Right atrium auricular region (tissue), 2 donors: ENCODE measurements around the gene EBF4. TPM values are rescaled to one million over a fixed set of nuclear protein-coding genes. Genes with fewer than 3 reads are reported as not detected.

Experiments
- DNase-seq: peaks from one replicate; pipeline ENCODE4 v3.0.0-alpha.2; 2019; ENCODE audit warnings: low spot score
- H3K27ac ChIP-seq, 2 donors: fragments of 200-600 bp; sonication (generic); 1 replicate in 1 of 2; 2 replicates in 1 of 2; pipeline ENCODE4 v1.5.1; 2016 to 2019
- H3K27me3 ChIP-seq, 2 donors: fragments of 200-600 bp; sonication (generic); one replicate each; pipeline versions ENCODE4 v1.5.1 to v1.6.0; 2017 to 2019
- H3K36me3 ChIP-seq: fragments of 200-600 bp; sonication (generic); one replicate; pipeline ENCODE4 v1.5.1; 2016
- H3K4me1 ChIP-seq, 2 donors: fragments of 200-600 bp; sonication (generic); one replicate each; pipeline versions ENCODE4 v1.5.1 to v1.6.0; 2017 to 2019
- H3K4me3 ChIP-seq, 2 donors: fragments of 200-600 bp; sonication (generic); 1 replicate in 1 of 2; 2 replicates in 1 of 2; pipeline ENCODE4 v1.5.1; 2017 to 2019; ENCODE audit warnings: mild to moderate bottlenecking in 1 of 2, moderate library complexity in 1 of 2
- H3K9me3 ChIP-seq, 2 donors: fragments of 200-600 bp; sonication (generic); one replicate each; pipeline ENCODE4 v1.5.1; 2019
- total RNA-seq, 2 donors: library from RNA; depleted of rRNA; stranded (reverse); fragments of >200 nt; gene quantifications; one replicate each; pipeline ENCODE4 v1.1.0, GENCODE V29; 2016
- TF ChIP-seq, protein P1 (sequence below), 2 donors: fragments of 200-600 bp; sonication (generic); IDR thresholded peaks; one replicate each; pipeline ENCODE4 v1.5.1; 2019; ENCODE audit warnings: antibody characterized with exemption in 2 of 2

The EBF4 gene
- total RNA-seq, 2 donors from 2014 or later = 2.5 to 8.5 TPM

DNA sequence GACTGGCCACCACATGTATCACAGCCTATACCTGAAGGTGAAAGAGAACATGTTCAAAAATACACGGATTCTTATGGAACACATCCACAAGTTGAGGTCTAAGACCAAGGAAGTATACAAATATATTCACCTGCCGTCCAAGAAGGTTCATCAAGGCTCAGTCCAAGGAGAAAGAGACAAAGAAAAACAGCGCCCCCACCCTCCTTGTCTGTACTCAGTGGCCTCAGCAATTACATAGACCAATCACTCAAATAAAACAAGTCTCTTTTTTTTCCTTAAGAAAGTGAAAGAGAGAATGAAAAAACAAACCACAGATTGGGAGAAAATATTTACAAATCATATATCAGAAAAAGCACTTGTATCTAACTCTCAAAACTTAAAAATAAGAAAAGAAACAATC, 88.4 kb downstream of the EBF4 start:
- Histone ChIP-seq H3K27ac (no peak overlapping the region), H3K27me3 (no peaks in the 10 kb centered on the region), H3K4me3 (no peak overlapping the region), H3K36me3 (no peaks in the 10 kb centered on the region), H3K9me3 (peaks cover 0 to 3% of the 10 kb centered on the region in 2 donors), H3K4me1 (no peaks in the 10 kb centered on the region)
- TF ChIP-seq, protein P1, sequence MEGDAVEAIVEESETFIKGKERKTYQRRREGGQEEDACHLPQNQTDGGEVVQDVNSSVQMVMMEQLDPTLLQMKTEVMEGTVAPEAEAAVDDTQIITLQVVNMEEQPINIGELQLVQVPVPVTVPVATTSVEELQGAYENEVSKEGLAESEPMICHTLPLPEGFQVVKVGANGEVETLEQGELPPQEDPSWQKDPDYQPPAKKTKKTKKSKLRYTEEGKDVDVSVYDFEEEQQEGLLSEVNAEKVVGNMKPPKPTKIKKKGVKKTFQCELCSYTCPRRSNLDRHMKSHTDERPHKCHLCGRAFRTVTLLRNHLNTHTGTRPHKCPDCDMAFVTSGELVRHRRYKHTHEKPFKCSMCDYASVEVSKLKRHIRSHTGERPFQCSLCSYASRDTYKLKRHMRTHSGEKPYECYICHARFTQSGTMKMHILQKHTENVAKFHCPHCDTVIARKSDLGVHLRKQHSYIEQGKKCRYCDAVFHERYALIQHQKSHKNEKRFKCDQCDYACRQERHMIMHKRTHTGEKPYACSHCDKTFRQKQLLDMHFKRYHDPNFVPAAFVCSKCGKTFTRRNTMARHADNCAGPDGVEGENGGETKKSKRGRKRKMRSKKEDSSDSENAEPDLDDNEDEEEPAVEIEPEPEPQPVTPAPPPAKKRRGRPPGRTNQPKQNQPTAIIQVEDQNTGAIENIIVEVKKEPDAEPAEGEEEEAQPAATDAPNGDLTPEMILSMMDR (IDR thresholded peaks at IDR 0.05) = no peak
- DNase-seq = no peak

DNA sequence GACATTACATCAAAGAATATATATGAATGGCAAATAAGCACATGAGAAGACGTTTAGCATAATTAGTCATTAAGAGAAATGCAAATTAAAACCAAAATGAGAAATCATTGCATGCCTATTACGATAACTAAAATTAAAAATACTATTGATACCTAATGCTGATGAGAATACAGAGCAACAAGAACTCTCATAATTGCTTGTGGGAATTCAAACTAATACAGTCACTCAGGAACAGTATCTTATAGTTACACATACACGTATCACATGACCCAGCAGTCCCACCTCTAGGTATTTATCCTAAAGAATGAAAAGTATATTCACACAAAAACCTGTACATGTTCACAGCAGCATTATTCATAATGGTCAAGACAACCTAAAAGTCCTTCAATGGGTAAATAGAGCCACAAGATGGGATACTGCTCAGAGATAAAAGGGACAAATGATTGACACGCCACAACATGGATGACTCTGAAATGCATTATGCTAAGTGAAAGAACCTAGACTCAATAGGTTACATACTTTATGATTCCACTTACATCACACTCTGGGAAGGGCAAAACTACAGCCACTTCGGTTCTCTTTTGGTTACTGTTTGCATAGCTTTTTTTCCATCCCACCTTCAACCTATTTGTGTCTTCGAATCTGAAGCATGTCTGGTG, 91.5 kb downstream of the EBF4 start:
- DNase-seq = no peak
- Histone ChIP-seq H3K4me3 (no peak overlapping the region), H3K27ac (no peak overlapping the region), H3K9me3 (peaks cover 0 to 6% of the 10 kb centered on the region in 2 donors), H3K4me1 (no peaks in the 10 kb centered on the region), H3K27me3 (no peaks in the 10 kb centered on the region), H3K36me3 (no peaks in the 10 kb centered on the region)
- TF ChIP-seq, protein P1 (IDR thresholded peaks at IDR 0.05) = no peak

DNA sequence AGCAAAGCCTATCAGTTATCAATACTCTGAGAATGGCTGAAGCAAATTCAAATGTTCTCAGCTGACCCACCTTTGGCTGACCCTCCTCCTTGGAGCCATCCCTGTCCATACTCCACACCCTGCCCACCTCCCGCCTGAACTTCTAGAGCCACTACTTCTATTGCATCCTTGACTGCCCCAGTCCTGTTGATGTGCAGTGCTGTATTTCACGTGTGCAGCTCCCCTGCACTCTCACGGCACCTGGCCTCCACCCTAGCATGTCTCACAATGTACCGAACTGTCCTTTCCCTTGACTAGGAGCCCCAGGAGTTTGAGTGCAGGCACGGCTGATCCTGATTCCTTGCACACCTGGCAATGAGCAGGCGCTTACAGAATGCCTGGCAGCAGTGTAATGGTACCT, 100.9 kb downstream of the EBF4 start:
- H3K27ac ChIP-seq = no peak overlapping the region
- no peak for DNase-seq
- no peaks in the 10 kb centered on the region for H3K9me3 ChIP-seq
- TF ChIP-seq, protein P1 (IDR thresholded peaks at IDR 0.05) = no peak
- no peaks in the 10 kb centered on the region for H3K36me3 ChIP-seq
- H3K4me3 ChIP-seq = no peak overlapping the region
- H3K27me3 ChIP-seq = no peaks in the 10 kb centered on the region
- H3K4me1 ChIP-seq = no peaks in the 10 kb centered on the region

DNA sequence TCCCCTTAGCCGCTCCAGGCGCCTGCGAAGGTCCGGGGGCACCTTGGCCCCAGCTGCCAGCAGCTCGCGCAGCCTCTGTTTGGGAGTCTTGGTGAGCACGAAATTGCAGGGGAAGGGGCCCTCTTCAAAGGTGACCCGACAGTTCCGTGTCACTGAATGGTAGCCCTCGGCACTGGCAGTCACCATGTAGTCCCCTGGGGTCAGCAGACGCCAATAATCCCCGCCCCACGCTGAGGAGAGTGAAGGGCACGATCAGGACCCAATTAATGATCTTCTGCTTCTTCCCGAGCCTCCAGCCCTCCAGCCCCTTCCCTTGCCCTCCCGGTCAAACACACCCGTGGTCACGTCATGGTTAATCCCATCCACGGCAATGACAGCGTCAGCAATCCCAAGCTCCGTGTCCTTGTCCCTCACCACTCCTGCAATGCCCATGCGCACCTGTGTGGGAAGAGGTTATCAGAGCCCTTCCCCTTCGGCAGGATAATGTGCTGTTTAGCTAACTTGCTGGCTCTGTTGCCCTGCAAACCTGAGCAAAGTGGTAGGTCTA, 101.7 kb downstream of the EBF4 start:
- Histone ChIP-seq H3K4me1 (no peaks in the 10 kb centered on the region), H3K9me3 (no peaks in the 10 kb centered on the region), H3K27me3 (no peaks in the 10 kb centered on the region), H3K4me3 (no peak overlapping the region), H3K27ac (no peak overlapping the region), H3K36me3 (no peaks in the 10 kb centered on the region)
- TF ChIP-seq, protein P1 (IDR thresholded peaks at IDR 0.05) = no peak
- no peak for DNase-seq

DNA sequence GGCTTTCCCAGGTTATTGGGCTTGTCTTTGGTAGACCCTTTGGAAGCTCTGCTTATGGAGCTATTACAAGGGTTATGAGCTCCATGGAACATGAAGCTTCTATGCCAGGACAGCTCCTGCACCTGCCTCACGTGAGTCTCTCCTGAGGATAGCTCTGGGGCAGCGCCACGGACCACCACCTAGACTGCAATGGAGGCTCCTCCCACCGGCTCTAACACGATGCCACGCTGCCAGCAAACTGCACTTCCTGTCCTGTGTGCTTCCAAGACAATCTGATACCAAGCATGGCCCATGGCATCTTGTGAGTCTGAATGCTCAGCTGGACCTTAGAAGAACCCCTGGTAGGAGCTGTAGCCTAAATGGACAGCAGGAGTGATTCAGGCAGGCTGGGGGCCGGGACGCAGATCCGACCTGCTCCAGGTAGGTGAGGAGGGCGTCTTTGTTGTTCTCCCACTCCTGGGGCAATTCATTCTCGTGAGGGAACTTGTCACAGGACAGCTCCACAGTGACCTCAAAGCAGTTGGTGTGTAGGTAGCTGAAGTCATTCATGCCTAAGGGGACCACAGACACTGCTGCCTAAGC, 102.4 kb downstream of the EBF4 start:
- peaks cover 0 to 6% of the 10 kb centered on the region in 2 donors for H3K4me1 ChIP-seq
- H3K36me3 ChIP-seq = no peaks in the 10 kb centered on the region
- TF ChIP-seq, protein P1 (IDR thresholded peaks at IDR 0.05) = no peak
- no peaks in the 10 kb centered on the region for H3K27me3 ChIP-seq
- H3K9me3 ChIP-seq = no peaks in the 10 kb centered on the region
- no peak for DNase-seq
- H3K4me3 ChIP-seq = no peak overlapping the region
- H3K27ac ChIP-seq = no peak overlapping the region
